ENCODE results near the gene COL5A1. TPM values are rescaled to one million over a fixed set of nuclear protein-coding genes. Genes with fewer than 3 reads are reported as not detected.
A peak's percentile ranks its signal among the peaks of the same experiment; 100 is the strongest.

The COL5A1 gene
- total RNA-seq, 4 donors from 2014 or later, result 4.9 to 97.4 (median 11.9) TPM

- Histone ChIP-seq H3K36me3 (no peaks in the 10 kb centered on the region), H3K4me1 (peaks cover 0 to 9% (median 0%) of the 10 kb centered on the region in 4 donors), H3K9me3 (no peaks in the 10 kb centered on the region), H3K27ac (no peak overlapping the region), H3K27me3 (no peaks in the 10 kb centered on the region), H3K4me3 (no peak overlapping the region)
- TF ChIP-seq, protein P1, sequence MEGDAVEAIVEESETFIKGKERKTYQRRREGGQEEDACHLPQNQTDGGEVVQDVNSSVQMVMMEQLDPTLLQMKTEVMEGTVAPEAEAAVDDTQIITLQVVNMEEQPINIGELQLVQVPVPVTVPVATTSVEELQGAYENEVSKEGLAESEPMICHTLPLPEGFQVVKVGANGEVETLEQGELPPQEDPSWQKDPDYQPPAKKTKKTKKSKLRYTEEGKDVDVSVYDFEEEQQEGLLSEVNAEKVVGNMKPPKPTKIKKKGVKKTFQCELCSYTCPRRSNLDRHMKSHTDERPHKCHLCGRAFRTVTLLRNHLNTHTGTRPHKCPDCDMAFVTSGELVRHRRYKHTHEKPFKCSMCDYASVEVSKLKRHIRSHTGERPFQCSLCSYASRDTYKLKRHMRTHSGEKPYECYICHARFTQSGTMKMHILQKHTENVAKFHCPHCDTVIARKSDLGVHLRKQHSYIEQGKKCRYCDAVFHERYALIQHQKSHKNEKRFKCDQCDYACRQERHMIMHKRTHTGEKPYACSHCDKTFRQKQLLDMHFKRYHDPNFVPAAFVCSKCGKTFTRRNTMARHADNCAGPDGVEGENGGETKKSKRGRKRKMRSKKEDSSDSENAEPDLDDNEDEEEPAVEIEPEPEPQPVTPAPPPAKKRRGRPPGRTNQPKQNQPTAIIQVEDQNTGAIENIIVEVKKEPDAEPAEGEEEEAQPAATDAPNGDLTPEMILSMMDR (IDR thresholded peaks at IDR 0.05), result no peak
- no peak for TF ChIP-seq POLR2A (IDR thresholded peaks at IDR 0.05)
- DNase-seq, result peak in 1 of 3 donors; percentile 25
Observed at GRCh38 chr9:134686896-134687295, 45.3 kb downstream of the COL5A1 start.

DNA sequence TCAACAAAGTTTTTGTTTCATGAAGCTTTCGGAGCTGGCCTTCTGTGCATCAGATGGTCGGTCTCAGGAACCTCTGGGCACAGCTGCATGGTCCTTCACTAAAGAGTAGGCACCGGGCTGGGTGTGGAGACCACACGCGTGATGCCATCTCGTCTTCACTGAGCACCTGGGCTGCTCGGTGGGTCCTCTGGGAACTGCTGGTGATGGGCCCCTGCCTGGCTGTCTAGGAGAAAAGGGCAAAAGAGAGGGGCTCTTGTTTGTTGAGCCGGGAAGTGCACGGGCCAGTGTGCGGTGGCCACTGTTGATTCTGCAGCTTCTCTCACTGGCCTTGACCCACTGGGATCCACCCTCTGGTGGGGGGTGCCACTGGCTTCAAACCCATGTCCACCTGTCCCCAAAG is 46.0 kb downstream of the COL5A1 start:
- no peaks in the 10 kb centered on the region for H3K27me3 ChIP-seq
- peak in 1 of 3 donors; percentile 20 for DNase-seq
- H3K27ac ChIP-seq, result no peak overlapping the region
- no peak overlapping the region for H3K4me3 ChIP-seq
- no peaks in the 10 kb centered on the region for H3K9me3 ChIP-seq
- no peaks in the 10 kb centered on the region for H3K36me3 ChIP-seq
- H3K4me1 ChIP-seq, result peaks cover 0 to 4% (median 0%) of the 10 kb centered on the region in 4 donors
- TF ChIP-seq, protein P1 (IDR thresholded peaks at IDR 0.05), result no peak
- TF ChIP-seq POLR2A (IDR thresholded peaks at IDR 0.05), result no peak

DNA sequence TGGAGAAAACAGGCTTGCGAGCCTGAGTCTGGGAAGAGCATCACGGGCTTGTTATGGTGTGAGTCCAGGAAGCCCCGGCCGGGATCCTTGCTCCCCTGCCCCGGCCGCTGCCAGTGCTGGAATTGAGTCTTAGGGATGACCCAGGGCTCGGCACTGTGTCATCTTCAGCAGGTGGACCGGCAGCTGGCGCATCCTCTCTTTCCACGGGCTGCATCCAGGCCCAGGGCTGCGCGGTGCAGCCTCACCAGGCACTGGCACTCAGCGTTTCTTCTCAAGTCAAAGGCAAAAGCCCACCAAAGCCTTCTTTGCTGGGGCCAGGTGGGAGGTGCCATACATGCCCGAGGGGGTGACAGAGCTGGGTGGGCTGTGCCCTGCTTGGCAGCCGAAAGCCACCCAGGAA is 46.6 kb downstream of the COL5A1 start:
- Histone ChIP-seq H3K27me3 (no peaks in the 10 kb centered on the region), H3K27ac (no peak overlapping the region), H3K4me3 (no peak overlapping the region), H3K4me1 (peaks cover 0 to 4% (median 0%) of the 10 kb centered on the region in 4 donors), H3K36me3 (no peaks in the 10 kb centered on the region), H3K9me3 (no peaks in the 10 kb centered on the region)
- peak in 1 of 3 donors; percentile 34 for DNase-seq
- TF ChIP-seq, protein P1 (IDR thresholded peaks at IDR 0.05), result no peak
- TF ChIP-seq POLR2A (IDR thresholded peaks at IDR 0.05), result no peak

DNA sequence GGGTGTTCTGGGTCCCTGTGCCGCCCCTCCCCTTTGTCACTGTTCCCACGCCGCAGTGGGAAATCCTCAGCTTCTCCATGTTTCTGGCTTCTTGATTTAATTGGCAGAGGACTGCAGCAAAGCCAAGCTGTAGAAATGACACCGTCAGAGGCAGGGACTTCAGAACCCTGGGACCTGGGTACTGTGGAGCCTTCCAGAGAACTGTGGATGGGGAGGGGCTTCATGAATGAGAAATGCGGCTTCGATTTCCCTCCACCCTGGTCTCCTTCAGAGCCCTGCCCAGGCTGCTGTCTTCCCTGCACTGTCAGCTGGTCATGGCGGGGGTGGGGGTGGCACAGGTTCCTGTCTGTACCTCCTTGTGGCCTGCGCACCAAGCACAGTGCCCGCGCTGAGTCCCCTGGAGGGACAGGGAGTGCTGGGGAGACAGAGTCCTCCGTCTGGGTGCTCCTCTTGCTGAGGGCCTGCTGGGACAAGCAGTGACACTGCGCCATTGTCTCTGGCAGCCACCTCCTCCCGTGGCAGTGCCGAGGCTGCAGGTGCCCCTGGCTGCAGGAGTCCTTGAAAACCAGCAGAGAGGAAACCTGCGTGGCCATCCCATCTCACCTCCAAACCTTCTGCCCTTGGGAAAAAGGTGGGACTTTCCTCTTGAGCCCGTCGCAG is 47.2 kb downstream of the COL5A1 start:
- no peak overlapping the region for H3K4me3 ChIP-seq
- H3K27ac ChIP-seq, result no peak overlapping the region
- no peaks in the 10 kb centered on the region for H3K36me3 ChIP-seq
- H3K27me3 ChIP-seq, result no peaks in the 10 kb centered on the region
- H3K9me3 ChIP-seq, result no peaks in the 10 kb centered on the region
- peak in 1 of 3 donors; percentile 28 for DNase-seq
- TF ChIP-seq POLR2A (IDR thresholded peaks at IDR 0.05), result no peak
- TF ChIP-seq, protein P1 (IDR thresholded peaks at IDR 0.05), result no peak
- H3K4me1 ChIP-seq, result peaks cover 0 to 4% (median 0%) of the 10 kb centered on the region in 4 donors

- Histone ChIP-seq H3K27me3 (no peaks in the 10 kb centered on the region), H3K27ac (no peak overlapping the region), H3K36me3 (no peaks in the 10 kb centered on the region), H3K4me1 (peaks cover 0 to 4% (median 0%) of the 10 kb centered on the region in 4 donors), H3K4me3 (no peak overlapping the region), H3K9me3 (no peaks in the 10 kb centered on the region)
- TF ChIP-seq POLR2A (IDR thresholded peaks at IDR 0.05), result no peak
- TF ChIP-seq, protein P1 (IDR thresholded peaks at IDR 0.05), result peak; percentile 47 to 67 (median 59)
- DNase-seq, result peak; percentile 19 to 70 (median 67)
Observed at GRCh38 chr9:134689321-134690181, 47.9 kb downstream of the COL5A1 start.

Data from Peyer's patch (tissue), 4 donors.